NCI-H146 treated with DMSO at 0.1 percent for 48 hours (cell line): ENCODE results near the gene IFNL1.
"Not testable (repeated sequence)": the region's sequence is repeated elsewhere in the genome, so short reads cannot be mapped to it uniquely, and the experiment has no call there.

Source experiments
- DNase-seq: peaks from one replicate; lab custom pipeline; 2025; ENCODE audit not compliant: unreplicated experiment; lab: John Stamatoyannopoulos, UW

IFNL1 gene

GRCh38 chr19:39296055-39296645, at the start of gene IFNL1:
Gene IFNL1 (plus strand): TSS chr19:39296407. CDS start chr19:39296422, 15 bp downstream.
- no peak for DNase-seq

GRCh38 chr19:39246951-39247669, 49.1 kb upstream of the IFNL1 start:
- DNase-seq: no peak

- DNase-seq: no peak
Observed at GRCh38 chr19:39247701-39248664, 48.2 kb upstream of the IFNL1 start.

- DNase-seq: no peak
Observed at GRCh38 chr19:39248806-39249205, 47.4 kb upstream of the IFNL1 start, which contains the start of gene IFNL4. Gene IFNL4 (minus strand): TSS chr19:39248856.

GRCh38 chr19:39251081-39251480, 45.1 kb upstream of the IFNL1 start:
- DNase-seq: no peak

GRCh38 chr19:39251846-39252245, 44.4 kb upstream of the IFNL1 start:
- no peak for DNase-seq

- DNase-seq: no peak
Observed at GRCh38 chr19:39252458-39252857, 43.7 kb upstream of the IFNL1 start.

GRCh38 chr19:39253374-39254149, 42.6 kb upstream of the IFNL1 start:
- DNase-seq: no peak

- DNase-seq: no peak
Observed at GRCh38 chr19:39254531-39255345, 41.5 kb upstream of the IFNL1 start.

GRCh38 chr19:39257227-39257626, 39.0 kb upstream of the IFNL1 start:
- no peak for DNase-seq

GRCh38 chr19:39261704-39262103, 34.5 kb upstream of the IFNL1 start:
- DNase-seq: no peak

- no peak for DNase-seq
Observed at GRCh38 chr19:39262496-39262895, 33.7 kb upstream of the IFNL1 start.

- no peak for DNase-seq
Observed at GRCh38 chr19:39263912-39264305, 32.3 kb upstream of the IFNL1 start.

- DNase-seq: no peak
Observed at GRCh38 chr19:39264306-39265290, 31.6 kb upstream of the IFNL1 start.

GRCh38 chr19:39265321-39265916, 30.8 kb upstream of the IFNL1 start:
- DNase-seq: no peak

- DNase-seq: not testable (repeated sequence)
Observed at GRCh38 chr19:39268085-39268484, 28.1 kb upstream of the IFNL1 start, which contains the start of gene IFNL2. Gene IFNL2 (plus strand): TSS chr19:39268396. CDS start chr19:39268569, 173 bp downstream.

- DNase-seq: not testable (repeated sequence)
Observed at GRCh38 chr19:39268531-39269223, 27.5 kb upstream of the IFNL1 start.

- DNase-seq: not testable (repeated sequence)
Observed at GRCh38 chr19:39269369-39269768, 26.8 kb upstream of the IFNL1 start.
